ENCODE results near the gene PLPPR3.

PLPPR3 gene

DNA sequence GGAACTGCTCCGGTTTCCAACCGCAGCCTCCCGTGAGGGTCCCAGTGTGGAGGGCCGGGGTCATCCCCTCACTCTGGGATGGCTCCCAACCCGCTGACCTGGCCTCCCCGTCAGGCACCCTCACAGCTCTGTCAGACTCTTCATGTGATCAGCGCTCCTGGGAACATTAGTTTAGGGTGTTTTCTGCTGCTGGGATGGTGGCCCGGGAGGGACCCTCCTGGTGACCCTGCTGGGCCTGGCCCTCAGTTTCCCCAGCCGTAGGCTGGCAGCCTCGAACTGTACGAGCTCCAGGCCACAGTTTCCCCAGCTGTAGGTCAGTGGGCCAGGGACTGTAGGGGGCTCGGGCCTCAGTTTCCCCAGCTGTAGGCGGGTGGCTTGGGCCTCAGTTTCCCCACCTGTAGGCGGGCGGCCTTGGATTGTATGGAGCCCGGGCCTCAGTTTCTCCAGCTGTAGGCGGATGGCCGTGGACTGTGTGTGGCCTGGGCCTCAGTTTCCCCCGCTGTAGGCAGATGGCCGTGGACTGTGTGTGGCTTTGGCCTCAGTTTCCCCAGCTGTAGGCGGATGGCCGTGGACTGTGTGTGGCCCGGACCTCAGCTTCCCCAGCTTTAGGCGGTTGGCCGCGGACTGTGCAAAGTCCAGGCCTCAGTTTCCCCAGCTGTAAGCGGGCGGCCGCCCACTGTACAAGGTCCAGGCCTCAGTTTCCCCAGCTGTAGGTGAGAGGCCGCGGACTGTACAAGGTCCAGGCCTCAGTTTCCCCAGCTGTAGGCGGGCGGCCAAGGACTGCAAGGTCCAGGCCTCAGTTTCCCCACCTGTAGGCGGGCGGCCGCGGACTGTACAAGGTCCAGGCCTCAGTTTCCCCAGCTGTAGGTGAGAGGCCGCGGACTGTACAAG is 25.8 kb downstream of the PLPPR3 start:
- DNase-seq (ENCODE audit: low spot score): no peak

DNA sequence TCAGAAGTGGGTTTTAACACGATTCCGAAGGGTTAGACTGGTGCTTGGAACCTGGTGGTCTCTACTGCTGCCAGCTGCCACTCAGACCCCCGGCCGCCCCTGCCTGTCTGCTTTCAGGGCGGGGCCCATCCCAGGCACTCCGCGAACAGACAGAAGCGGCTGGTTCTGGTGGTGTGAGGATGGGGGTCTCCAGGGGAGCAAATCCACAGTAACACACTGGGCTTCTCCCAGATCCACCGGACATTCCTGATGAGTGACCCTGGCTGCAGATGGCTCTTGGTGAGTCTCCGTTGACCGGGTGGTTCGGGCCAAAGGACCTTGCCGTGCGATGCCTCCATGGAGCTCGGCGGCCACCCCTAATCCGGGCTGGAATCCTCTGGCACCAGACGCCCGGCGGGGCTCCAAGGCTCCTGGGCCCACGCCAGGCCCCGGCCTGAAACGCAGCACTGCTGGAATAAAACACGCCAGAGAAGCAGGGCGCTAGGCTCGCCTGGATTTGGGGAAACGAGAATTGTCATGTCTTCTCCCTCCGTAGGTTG is 26.6 kb downstream of the PLPPR3 start:
- no peak for DNase-seq (ENCODE audit: low spot score)

GRCh38 chr19:793806-794205 is 27.9 kb downstream of the PLPPR3 start:
- DNase-seq (ENCODE audit: low spot score): no peak

- no peak for DNase-seq (ENCODE audit: low spot score)
These were observed 29.4 kb downstream of the PLPPR3 start for GRCh38 chr19:792306-792885.

DNA sequence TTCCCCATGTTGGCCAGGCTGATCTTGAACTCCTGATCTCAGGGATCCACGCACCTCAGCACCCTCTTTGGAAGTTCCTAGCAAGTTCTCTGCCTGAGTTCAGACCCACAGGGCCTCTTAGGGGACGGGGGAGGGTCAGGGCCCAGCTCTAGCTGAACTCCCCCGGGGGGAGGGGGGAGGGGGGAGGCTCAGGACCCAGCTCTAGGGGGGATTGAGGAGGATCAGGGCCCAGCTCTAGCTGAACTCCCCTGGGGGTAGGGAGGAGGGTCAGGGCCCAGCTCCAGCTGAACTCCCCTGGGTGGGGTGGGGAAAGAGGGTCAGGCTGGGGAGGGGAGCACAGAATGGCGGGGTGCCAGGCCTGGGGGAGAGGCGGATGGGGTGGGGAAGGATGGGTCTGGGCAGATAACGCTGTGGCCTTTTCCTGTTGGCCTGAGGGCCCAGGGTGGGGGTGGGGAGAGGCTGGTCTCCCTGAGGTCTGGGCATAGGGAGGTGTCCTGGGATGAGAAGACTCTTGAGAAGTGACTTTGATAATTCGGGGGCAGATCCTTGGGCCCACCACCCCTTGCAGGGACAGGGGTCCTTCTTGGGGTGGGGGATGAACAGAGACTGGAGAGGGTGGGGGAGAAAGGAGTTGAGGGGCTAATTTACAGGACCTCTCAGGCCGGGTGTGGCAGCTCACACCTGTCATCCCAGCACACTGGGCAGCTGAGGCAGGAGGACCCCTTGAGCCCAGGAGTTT is 30.0 kb downstream of the PLPPR3 start:
- DNase-seq (ENCODE audit: low spot score): no peak

GRCh38 chr19:791007-791566 is 30.7 kb downstream of the PLPPR3 start:
- DNase-seq (ENCODE audit: low spot score): no peak

DNA sequence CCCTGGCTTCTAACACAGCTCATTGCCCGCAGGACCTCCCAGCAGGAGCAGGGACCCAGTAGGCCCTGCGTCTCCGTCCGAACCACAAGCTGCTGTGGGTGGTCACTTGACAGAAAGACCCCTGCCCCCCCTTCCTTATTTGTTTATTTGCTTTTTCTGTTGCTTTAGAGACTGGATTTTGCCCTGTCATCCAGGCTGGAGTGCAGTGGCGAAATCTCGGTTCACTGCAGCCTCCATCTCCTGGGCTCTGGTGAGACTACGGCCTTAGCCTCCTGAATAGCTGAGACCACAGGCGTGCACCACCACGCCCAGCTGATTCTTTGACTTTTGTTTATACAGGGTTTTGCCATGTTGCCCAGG is 32.1 kb downstream of the PLPPR3 start:
- no peak for DNase-seq (ENCODE audit: low spot score)

GRCh38 chr19:788983-789700 is 32.6 kb downstream of the PLPPR3 start:
- no peak for DNase-seq (ENCODE audit: low spot score)

GRCh38 chr19:788686-788982 is 33.1 kb downstream of the PLPPR3 start:
- no peak for DNase-seq (ENCODE audit: low spot score)

- DNase-seq (ENCODE audit: low spot score): no peak
These were observed 34.2 kb downstream of the PLPPR3 start for GRCh38 chr19:787536-787935.

- DNase-seq (ENCODE audit: low spot score): no peak
These were observed 37.2 kb downstream of the PLPPR3 start for GRCh38 chr19:784541-784940.

DNA sequence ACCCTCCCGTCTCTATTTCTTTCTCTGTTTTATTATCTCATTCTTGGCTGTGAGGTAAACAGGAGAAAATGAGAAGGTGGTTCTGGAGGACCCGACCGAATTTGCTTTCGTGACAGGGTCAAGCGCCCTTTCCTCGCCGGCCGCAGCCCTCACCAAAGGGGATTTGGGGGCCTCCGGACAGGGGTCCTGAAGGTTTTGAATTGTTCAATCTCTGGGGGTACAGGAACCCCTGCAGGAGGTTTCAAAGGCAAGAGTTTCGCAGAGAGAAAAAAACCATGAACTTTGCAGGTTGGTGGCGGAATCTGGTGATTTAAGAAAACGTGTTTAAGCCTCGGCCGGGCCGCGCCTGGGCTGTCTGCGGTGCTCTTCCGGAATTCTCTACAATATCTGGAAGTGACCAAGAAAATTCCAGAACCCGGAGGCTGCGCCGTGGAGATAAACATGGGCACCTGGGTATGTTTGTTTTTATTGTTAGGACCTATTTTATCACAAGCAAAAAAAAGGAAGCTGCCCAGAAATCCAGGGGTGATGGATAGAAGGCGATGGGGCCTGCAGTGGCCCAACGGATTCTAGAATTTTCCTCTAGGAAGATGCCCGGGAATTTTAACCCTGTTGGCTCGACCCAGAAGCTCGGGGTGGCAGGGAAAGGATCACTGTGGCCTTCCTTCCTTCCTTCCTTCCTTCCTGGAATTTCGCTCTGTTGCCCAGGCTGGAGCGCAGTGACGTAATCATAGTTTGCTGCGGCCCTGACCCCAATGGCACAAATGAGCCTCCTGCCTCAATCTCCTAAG is 38.7 kb downstream of the PLPPR3 start:
- no peak for DNase-seq (ENCODE audit: low spot score)

DNA sequence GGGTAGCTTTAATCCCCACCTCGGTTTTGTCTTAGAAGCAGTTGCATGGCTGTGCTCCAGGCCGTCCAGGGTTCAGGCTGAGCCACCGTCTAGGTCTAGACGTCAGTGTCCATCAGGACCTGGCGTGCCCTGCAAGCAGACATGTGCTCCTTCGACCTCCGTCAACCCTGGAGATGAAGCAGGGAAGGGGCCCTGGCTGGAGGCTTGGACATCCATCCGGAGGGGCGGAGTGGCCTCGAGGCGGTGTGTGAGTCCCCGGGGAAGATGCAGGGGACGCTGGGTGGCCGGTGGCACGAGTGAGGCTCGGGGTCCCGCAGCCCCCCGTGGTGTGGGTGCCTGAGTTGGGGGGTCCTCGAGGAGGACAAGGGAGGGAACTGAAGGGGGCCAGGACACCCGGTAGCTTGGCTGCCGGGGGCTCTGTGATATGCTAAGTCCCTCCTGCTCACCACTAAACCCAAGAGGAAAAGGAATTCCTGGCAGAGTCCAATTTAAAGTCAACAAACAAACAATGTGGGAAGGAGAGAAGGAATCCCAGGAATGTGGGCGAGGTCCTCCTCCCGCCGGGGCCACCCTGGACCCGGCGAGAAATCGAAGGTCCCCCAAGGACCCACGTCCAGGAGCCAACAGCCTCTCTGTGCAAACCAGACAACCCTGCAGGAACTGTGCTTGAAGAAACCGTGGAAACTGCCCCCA is 39.4 kb downstream of the PLPPR3 start:
- DNase-seq (ENCODE audit: low spot score): no peak

- no peak for DNase-seq (ENCODE audit: low spot score)
These were observed 40.0 kb downstream of the PLPPR3 start for GRCh38 chr19:781800-782184.

DNA sequence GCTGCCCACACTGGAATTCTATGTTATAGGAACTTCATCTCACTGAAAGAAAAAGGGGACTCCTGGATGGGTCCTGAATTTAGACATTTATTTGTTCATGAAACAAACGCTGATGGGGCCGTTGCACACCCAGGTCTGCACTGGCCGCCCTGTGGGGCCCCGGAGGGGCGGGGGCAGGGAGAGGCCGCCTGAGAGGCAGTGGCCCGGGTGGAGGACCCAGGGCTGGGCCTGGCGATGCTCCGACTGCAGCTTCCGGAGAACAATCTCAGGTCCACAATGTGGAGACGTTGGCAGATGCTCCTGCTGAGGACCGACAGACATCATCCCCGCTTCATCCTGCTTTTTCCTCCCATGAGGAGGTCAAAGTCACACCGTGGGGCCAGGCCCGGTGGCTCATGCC is 40.8 kb downstream of the PLPPR3 start:
- DNase-seq (ENCODE audit: low spot score): no peak

DNA sequence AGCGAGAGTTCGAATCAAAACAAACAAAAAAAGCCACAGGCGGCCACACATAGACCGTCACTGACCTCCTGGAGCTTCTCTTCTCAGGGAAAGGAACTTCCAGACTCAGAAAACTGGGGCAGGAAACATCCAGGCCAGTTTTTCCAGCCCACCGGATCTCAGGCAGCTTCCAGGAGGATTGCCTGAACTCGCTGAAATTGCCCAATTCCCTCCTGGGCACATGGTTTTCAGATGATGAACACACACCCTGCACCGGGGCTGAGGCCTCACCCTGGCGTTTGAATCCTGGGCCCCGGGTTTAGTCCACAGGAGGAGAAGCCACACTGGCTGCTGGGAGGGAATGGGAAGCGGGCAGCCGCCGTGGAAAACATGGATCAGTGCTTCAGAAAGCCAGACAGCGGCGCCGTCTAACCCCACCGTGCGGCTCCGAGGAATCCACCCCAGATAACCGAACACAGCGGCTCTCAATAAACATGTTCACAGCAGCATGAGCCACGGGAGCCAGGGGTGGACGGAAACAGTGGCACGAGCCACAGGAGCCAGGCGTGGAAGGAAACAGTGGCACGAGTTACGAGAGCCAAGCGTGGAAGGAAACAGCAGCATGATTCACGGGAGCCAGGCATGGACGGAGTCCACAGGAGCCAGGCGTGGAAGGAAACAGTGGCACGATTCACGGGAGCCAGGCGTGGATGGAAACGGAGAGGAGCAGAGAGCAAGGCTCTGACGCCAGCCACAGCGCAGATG is 42.7 kb downstream of the PLPPR3 start:
- DNase-seq (ENCODE audit: low spot score): no peak

GRCh38 chr19:776549-776948 is 45.2 kb downstream of the PLPPR3 start:
- DNase-seq (ENCODE audit: low spot score): no peak

GRCh38 chr19:772730-773436 is 48.9 kb downstream of the PLPPR3 start:
- no peak for DNase-seq (ENCODE audit: low spot score)

DNA sequence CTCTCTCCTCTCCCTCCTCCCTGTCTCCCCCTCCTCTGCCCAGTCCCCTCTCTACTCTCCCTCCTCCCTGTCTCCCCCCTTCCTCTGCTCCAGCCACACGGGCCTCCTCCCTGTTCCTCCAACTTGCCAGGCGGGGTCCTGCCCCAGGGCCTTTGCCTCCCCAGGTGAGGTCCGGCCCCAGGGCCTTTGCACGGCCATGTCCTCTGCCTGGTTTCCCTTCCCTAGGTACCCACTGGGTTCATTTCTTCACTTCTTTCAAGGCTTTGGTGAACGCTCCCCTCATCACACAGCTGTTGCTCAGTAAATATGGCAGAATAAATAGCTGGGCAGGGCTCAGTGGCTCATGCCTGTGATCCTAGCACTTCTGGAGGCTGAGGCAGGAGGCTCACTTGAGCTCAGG is 49.7 kb downstream of the PLPPR3 start:
- no peak for DNase-seq (ENCODE audit: low spot score)
